HCT116 (cell line): ENCODE measurements around the gene CFAP97.

Experiments
- CTCF ChIP-seq, 3 experiments: fragments of 200-600 bp in 1 of 3; sonication (generic) in 1 of 3; IDR thresholded peaks in 2 of 3; conservative IDR thresholded peaks in 1 of 3; 2 replicates each; pipeline ENCODE4 v1.5.1; 2012 to 2017; ENCODE audit warnings: low read depth in 2 of 3, low read length in 2 of 3, antibody characterized with exemption in 1 of 3, borderline replicate concordance in 1 of 3, control low read depth in 1 of 3, mild to moderate bottlenecking in 1 of 3, mixed read lengths in 1 of 3, mixed run types in 1 of 3, moderate library complexity in 1 of 3; ENCODE audit not compliant: insufficient read depth in 1 of 3
- EGR1 ChIP-seq: IDR thresholded peaks from 2 replicates; pipeline ENCODE4 v1.6.1; 2012; ENCODE audit warnings: low read depth
- EZH2 ChIP-seq: fragments of 200-600 bp; sonication (generic); IDR thresholded peaks from 2 replicates; pipeline ENCODE4 v1.6.1; 2017; ENCODE audit warnings: antibody characterized with exemption, mixed run types
- POLR2A ChIP-seq: IDR thresholded peaks from 2 replicates; pipeline ENCODE4 v1.7.0; 2011; ENCODE audit warnings: borderline replicate concordance; ENCODE audit not compliant: insufficient read depth, insufficient read length; ENCODE audit errors: extremely low read depth
- POLR2AphosphoS5 ChIP-seq: IDR thresholded peaks from 2 replicates; pipeline ENCODE4 v1.6.1; 2011; ENCODE audit warnings: mild to moderate bottlenecking, low read depth, low read length, moderate library complexity
- SIN3A ChIP-seq: IDR thresholded peaks from 2 replicates; pipeline ENCODE4 v1.6.1; 2012; ENCODE audit warnings: low read depth
- SRF ChIP-seq: IDR thresholded peaks from 2 replicates; pipeline ENCODE4 v1.6.1; 2012; ENCODE audit warnings: low read depth
- ZNF274 ChIP-seq: fragments of 200-500 bp; sonication (Bioruptor generic); IDR thresholded peaks from 2 replicates; pipeline ENCODE4 v1.6.1; 2014; ENCODE audit warnings: mild to moderate bottlenecking, low read depth, low read length, inconsistent platforms
- TF ChIP-seq, protein P1 (sequence below): IDR thresholded peaks from 2 replicates; pipeline ENCODE4 v1.6.1; 2012

DNA sequence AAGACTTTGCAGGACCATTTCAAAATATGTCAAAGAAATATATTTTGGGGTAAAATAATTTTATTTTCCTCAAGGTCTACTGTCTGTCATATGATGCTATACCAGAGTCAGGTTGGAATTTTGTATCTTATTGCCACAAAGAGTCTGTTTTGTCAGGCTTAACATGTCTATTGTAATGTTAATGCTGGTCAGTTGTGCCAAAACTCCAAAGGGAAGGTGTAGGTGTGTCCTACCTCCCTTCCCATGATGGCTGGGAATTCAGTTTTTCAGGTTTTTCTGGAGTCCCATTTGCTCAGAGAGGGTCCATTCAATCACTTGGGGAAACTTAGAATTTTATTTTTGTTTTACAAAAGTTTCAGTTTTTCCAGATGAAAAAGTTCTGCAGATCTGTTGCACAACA lies 94.1 kb downstream of the CFAP97 start:
- TF ChIP-seq POLR2A (no peak), CTCF (IDR thresholded peaks at IDR 0.05 in 2 of 3, conservative IDR thresholded peaks at IDR 0.05 in 1 of 3; ENCODE audit: borderline replicate concordance in 1 of 3, insufficient read depth in 1 of 3, low read depth in 2 of 3, low read length in 2 of 3) (no peak), SIN3A (no peak), POLR2AphosphoS5 (no peak), EGR1 (no peak), EZH2 (no peak), SRF (no peak), ZNF274 (no peak)
- TF ChIP-seq, protein P1, sequence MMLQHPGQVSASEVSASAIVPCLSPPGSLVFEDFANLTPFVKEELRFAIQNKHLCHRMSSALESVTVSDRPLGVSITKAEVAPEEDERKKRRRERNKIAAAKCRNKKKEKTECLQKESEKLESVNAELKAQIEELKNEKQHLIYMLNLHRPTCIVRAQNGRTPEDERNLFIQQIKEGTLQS, result no peak
